Thyroid gland (tissue), 4 donors: Measurements from ENCODE around the gene SLC1A5.

Source experiments
- CTCF ChIP-seq, 6 experiments: fragments of 200-600 bp in 3 of 6; fragments of 450-650 bp in 3 of 6; sonication (generic) in 3 of 6; IDR thresholded peaks; one replicate each; pipeline ENCODE4 v1.5.1; 2016 to 2019; ENCODE audit warnings: antibody characterized with exemption in 6 of 6, mild to moderate bottlenecking in 2 of 6, inconsistent platforms in 1 of 6, moderate library complexity in 1 of 6
- POLR2A ChIP-seq, 2 donors: fragments of 450-650 bp; IDR thresholded peaks; one replicate each; pipeline ENCODE4 v1.6.1; 2017; ENCODE audit warnings: antibody characterized with exemption in 2 of 2, mild to moderate bottlenecking in 2 of 2, moderate library complexity in 1 of 2

GRCh38 chr19:46730187-46730586, 58.2 kb downstream of the SLC1A5 start:
- TF ChIP-seq CTCF (IDR thresholded peaks at IDR 0.05): no peak
- TF ChIP-seq POLR2A (IDR thresholded peaks at IDR 0.05): no peak
